Lower lobe of right lung (tissue), 2 donors: ENCODE measurements around the gene CFAP99. TPM values are rescaled to one million over a fixed set of nuclear protein-coding genes. Genes with fewer than 3 reads are reported as not detected.

ENCODE experiments used
- ATAC-seq, 2 donors: fragments of 200-7000 bp; cut with Tn5 transposase; one replicate each; pipeline ENCODE4 v1.9.1; 2020 to 2022; ENCODE audit warnings: mild to moderate bottlenecking in 2 of 2, moderate library complexity in 2 of 2
- DNase-seq: peaks from one replicate; pipeline ENCODE4 v3.0.0-alpha.2; 2020
- H3K27ac ChIP-seq: fragments of 200-600 bp; one replicate; pipeline ENCODE4 v1.8.0; 2022
- H3K27me3 ChIP-seq: fragments of 200-600 bp; one replicate; pipeline ENCODE4 v1.8.0; 2022; ENCODE audit warnings: low read depth
- H3K36me3 ChIP-seq: fragments of 200-600 bp; one replicate; pipeline ENCODE4 v1.8.0; 2022; ENCODE audit warnings: mild to moderate bottlenecking
- H3K4me1 ChIP-seq: fragments of 200-600 bp; one replicate; pipeline ENCODE4 v1.8.0; 2022
- H3K4me3 ChIP-seq: fragments of 200-600 bp; one replicate; pipeline ENCODE4 v1.8.0; 2022; ENCODE audit warnings: mild to moderate bottlenecking
- H3K9me3 ChIP-seq: fragments of 200-600 bp; one replicate; pipeline ENCODE4 v1.8.0; 2022
- CTCF ChIP-seq: fragments of 200-600 bp; IDR thresholded peaks from one replicate; pipeline ENCODE4 v1.8.0; 2022; ENCODE audit warnings: antibody characterized with exemption, mild to moderate bottlenecking
- intact Hi-C: fragments of 100-400 bp; cut with DNase I; formaldehyde crosslinking; loops from one replicate; pipeline ENCODE4 v1.11.0; 2022
- total RNA-seq: library from RNA; stranded (reverse); fragmentation: NEBNext Ultra II Directional; extraction: Animal tissue kit (Norgen Biotek cat#: 25700); gene quantifications from one replicate; pipeline ENCODE4 v1.2.1, GENCODE V29; 2021
- donor health status: DM: no; HTN: yes; CAD: no; lungs with severe emphysema.

CFAP99 gene
- total RNA-seq, 1 donor from 2014 or later = 4.3 TPM

GRCh38 chr4:2489081-2489805 lies 70.5 kb downstream of the CFAP99 start:
- DNase-seq (no peak), ATAC-seq (no peak)
- Histone ChIP-seq H3K9me3 (no peaks in the 10 kb centered on the region), H3K4me1 (peaks cover 60% of the 10 kb centered on the region), H3K27me3 (no peaks in the 10 kb centered on the region), H3K36me3 (peaks cover 51% of the 10 kb centered on the region), H3K4me3 (no peak overlapping the region), H3K27ac (no peak overlapping the region)
- intact Hi-C loops = no loop called here
- no peak for TF ChIP-seq CTCF

GRCh38 chr4:2489841-2490552 lies 71.2 kb downstream of the CFAP99 start:
- Histone ChIP-seq H3K4me3 (no peak overlapping the region), H3K36me3 (peaks cover 55% of the 10 kb centered on the region), H3K27ac (no peak overlapping the region), H3K9me3 (no peaks in the 10 kb centered on the region), H3K4me1 (peaks cover 60% of the 10 kb centered on the region), H3K27me3 (no peaks in the 10 kb centered on the region)
- intact Hi-C loops = no loop called here
- DNase-seq (no peak), ATAC-seq (no peak)
- no peak for TF ChIP-seq CTCF

GRCh38 chr4:2492970-2493369 lies 74.2 kb downstream of the CFAP99 start:
- no peak overlapping the region for H3K4me3 ChIP-seq
- no peaks in the 10 kb centered on the region for H3K9me3 ChIP-seq
- ATAC-seq (no peak), DNase-seq (no peak)
- no peak overlapping the region for H3K27ac ChIP-seq
- peaks cover 38% of the 10 kb centered on the region for H3K4me1 ChIP-seq
- H3K36me3 ChIP-seq = peaks cover 83% of the 10 kb centered on the region
- no peak for TF ChIP-seq CTCF
- no peaks in the 10 kb centered on the region for H3K27me3 ChIP-seq
- intact Hi-C loops = no loop called here

- intact Hi-C loops = no loop called here
- Histone ChIP-seq H3K27me3 (no peaks in the 10 kb centered on the region), H3K4me3 (no peak overlapping the region), H3K4me1 (peaks cover 26% of the 10 kb centered on the region), H3K36me3 (peaks cover 92% of the 10 kb centered on the region), H3K9me3 (no peaks in the 10 kb centered on the region), H3K27ac (no peak overlapping the region)
- DNase-seq (no peak), ATAC-seq (no peak)
- no peak for TF ChIP-seq CTCF
Measured at GRCh38 chr4:2494992-2495391, 76.2 kb downstream of the CFAP99 start.

GRCh38 chr4:2497324-2497723 lies 78.6 kb downstream of the CFAP99 start:
- no peak for TF ChIP-seq CTCF
- intact Hi-C loops = no loop called here
- no peaks in the 10 kb centered on the region for H3K27me3 ChIP-seq
- H3K27ac ChIP-seq = no peak overlapping the region
- peaks cover 92% of the 10 kb centered on the region for H3K36me3 ChIP-seq
- no peak overlapping the region for H3K4me3 ChIP-seq
- H3K4me1 ChIP-seq = peaks cover 19% of the 10 kb centered on the region
- DNase-seq (no peak), ATAC-seq (no peak)
- no peaks in the 10 kb centered on the region for H3K9me3 ChIP-seq
